IPS-18c (cell line): ENCODE data around the gene CD72.
"Not testable (repeated sequence)": the region's sequence is repeated elsewhere in the genome, so short reads cannot be mapped to it uniquely, and the experiment has no call there.

Experiments
- H3K4me3 ChIP-seq: 2 replicates; pipeline ENCODE4 v1.7.0; 2013; ENCODE audit warnings: low read depth, mild to moderate bottlenecking, low read length, moderate library complexity; ENCODE audit not compliant: insufficient read depth
- H3K9me3 ChIP-seq: one replicate; pipeline ENCODE4 v1.6.1; 2013; ENCODE audit warnings: mild to moderate bottlenecking, low read length, moderate library complexity; ENCODE audit not compliant: control insufficient read depth, insufficient read depth

The CD72 gene

DNA sequence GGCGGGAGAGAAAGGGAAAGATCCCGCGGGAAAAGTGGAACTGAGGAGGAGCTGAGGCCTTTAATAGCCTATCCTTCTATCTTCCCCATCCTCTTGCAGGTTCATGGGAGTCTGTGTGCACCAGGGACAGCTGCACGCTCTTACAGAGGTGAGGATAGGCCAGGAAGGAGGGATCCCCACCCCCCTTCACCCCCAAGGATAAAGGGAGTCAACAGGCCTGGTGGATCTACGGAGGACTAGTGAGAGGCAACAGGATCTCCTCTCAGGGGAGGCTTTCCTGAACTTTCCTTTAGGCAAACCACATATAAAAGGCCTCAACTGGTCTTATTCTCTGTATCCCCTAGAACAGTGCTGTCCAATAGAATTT lies 12.1 kb downstream of the CD72 start:
- Histone ChIP-seq H3K4me3 (peak overlapping the region; percentile 81), H3K9me3 (no peaks in the 10 kb centered on the region)

- Histone ChIP-seq H3K9me3 (no peaks in the 10 kb centered on the region), H3K4me3 (peak overlapping the region; percentile 81)
These were observed 12.7 kb downstream of the CD72 start for GRCh38 chr9:35605351-35606137.

GRCh38 chr9:35604578-35605350 lies 13.4 kb downstream of the CD72 start, which contains the start of gene TESK1:
TSS of gene TESK1 (plus strand) at chr9:35605262. CDS start at chr9:35605620, 358 bp downstream.
- H3K4me3 ChIP-seq: peak within 1 kb of the TSS; percentile 81

DNA sequence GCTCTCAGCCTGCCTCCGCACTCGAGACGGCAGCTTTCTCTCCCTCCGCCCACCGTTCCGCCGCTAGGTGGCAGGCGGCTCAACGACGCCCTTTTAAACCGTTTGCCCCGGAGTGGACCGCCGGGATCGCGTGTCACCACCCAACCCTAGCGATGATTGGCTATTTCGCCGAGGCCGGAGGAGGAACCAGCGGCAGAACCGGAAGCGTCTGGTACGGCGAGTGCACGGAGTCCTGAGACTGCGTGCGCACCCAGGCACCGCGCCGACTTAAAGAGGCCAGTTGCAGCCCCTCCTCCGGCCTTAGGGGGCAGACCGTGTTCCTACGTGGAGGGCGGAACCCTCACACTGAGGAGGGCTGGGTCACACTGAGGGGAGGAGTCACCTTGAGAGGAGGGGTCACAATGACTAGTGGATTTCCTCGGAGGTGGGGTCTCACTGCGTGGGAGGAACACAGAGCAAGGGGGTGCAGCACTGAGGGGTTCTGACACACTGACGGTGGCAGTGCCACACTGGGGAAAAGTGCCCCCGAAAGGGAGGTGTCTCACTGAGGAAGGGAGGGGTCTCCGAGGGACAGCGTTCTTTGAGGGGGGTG lies 14.1 kb downstream of the CD72 start:
- Histone ChIP-seq H3K9me3 (no peaks in the 10 kb centered on the region), H3K4me3 (peak overlapping the region; percentile 60)

More at GRCh38 chr9:35604578-35605350, 13.4 kb downstream of the CD72 start, which contains the start of gene TESK1:
- no peaks in the 10 kb centered on the region for H3K9me3 ChIP-seq

DNA sequence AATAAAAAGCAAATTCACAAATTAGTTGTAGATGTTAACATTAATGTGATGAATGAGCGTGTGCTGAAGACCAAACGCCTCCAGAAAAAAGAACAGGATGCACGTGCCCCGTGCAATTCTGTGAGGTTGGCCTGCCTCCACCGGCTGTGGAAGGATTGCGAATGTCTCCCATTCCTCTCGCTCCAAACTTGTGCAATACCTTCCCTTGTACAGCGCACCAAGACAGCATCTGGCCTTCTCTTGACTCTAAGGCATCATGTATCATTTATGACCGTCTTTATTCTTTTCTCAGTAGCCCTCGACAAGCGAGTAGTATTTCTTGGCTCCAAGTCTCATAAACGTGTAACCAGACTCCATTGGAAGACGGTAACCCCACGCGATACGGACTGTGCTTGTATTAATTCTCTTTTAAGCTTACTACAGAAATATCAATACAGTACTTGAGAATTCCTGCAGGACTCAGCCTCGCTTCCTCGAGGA lies 14.7 kb downstream of the CD72 start:
- Histone ChIP-seq H3K9me3 (no peaks in the 10 kb centered on the region), H3K4me3 (peak overlapping the region; percentile 50)

GRCh38 chr9:35599763-35600604 lies 18.2 kb downstream of the CD72 start:
- Histone ChIP-seq H3K4me3 (no peak overlapping the region; the same call in 1 of the 2 replicates), H3K9me3 (no peaks in the 10 kb centered on the region)

- Histone ChIP-seq H3K9me3 (no peaks in the 10 kb centered on the region), H3K4me3 (no peak overlapping the region)
These were observed 19.2 kb downstream of the CD72 start for GRCh38 chr9:35598866-35599590.

DNA sequence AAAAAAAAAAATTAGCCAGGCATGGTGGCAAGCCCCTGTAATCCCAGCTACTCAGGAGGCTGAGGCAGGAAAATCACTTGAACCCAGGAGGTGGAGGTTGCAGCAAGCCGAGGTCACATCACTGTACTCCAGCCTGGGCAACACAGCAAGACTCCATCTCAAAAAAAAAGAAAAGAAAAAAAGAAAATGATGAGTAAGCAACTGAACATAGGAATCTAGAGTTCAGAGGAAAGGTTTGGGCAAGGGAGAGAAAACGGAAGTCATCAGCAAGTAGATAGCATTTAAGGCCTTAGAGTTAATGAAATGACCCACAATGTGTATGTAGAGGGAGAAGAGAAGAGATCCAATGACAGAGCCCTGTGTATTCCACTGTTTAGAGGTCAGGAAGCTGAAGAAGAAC lies 21.3 kb downstream of the CD72 start:
- H3K9me3 ChIP-seq, H3K4me3 ChIP-seq: not testable (repeated sequence)

DNA sequence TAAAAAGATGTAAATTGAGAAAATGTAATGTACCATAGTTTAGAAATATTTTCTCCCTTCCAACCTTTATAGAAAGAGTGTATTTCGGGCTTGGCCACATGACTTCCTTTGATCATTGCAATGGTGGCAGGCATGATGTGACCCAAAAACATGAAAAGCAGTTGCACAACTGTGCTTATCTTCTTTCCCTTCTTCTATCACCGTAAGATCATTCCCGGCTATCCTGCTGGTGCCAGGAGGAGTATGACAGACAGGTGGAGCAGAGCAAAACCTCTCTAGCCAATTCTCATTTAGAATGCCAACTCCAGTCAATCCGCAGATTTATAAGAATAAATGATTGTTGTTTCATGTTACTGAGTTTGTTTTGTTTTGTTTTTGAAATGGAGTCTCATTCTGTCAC lies 23.7 kb downstream of the CD72 start:
- Histone ChIP-seq H3K4me3 (no peak overlapping the region), H3K9me3 (no peaks in the 10 kb centered on the region)

GRCh38 chr9:35593581-35593980 lies 24.6 kb downstream of the CD72 start:
- Histone ChIP-seq H3K4me3 (no peak overlapping the region), H3K9me3 (no peaks in the 10 kb centered on the region)

GRCh38 chr9:35588506-35588905 lies 29.7 kb downstream of the CD72 start:
- H3K9me3 ChIP-seq, H3K4me3 ChIP-seq: not testable (repeated sequence)

DNA sequence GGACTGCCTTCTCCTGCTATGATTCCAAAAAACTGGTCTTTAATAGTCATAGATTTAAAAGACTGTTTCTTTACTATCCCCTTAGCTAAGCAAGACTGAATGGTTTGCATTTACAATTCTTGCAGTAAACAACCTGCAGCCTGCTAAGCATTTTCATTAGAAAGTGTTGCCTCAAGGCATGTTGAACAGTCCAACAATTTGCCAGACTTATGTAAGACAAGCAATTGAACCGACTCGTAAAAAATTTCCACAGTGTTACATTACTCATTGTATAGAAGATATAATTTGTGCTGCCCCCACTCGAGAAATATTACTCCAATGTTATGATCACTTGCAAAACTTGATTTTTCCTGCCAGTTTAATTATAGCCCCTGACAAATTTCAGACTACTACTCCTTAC lies 33.5 kb downstream of the CD72 start:
- H3K4me3 ChIP-seq, H3K9me3 ChIP-seq: not testable (repeated sequence)

DNA sequence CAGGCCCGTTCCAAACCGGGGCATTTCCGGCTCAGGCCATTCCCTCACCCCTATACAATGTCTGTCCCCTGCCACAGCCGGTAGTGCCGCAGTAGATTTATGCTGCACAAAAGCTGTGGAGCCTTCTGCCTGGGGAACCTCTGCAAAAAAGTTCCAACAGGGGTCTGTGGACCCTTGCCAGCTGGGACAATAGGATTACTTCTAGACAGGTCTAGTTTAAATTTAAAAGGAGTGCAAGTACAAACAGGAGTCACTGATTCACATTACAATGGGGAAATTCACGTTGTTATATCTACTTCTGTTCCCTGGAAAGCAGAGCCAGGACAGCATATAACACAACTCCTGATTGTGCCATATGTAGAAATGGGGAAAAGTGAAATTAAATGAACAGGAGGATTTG lies 34.7 kb downstream of the CD72 start:
- not testable (repeated sequence) for H3K4me3 ChIP-seq, H3K9me3 ChIP-seq

GRCh38 chr9:35579659-35580227 lies 38.5 kb downstream of the CD72 start:
- peak overlapping the region; percentile 4; the same call in 1 of the 2 replicates for H3K4me3 ChIP-seq
- not testable (repeated sequence) for H3K9me3 ChIP-seq

DNA sequence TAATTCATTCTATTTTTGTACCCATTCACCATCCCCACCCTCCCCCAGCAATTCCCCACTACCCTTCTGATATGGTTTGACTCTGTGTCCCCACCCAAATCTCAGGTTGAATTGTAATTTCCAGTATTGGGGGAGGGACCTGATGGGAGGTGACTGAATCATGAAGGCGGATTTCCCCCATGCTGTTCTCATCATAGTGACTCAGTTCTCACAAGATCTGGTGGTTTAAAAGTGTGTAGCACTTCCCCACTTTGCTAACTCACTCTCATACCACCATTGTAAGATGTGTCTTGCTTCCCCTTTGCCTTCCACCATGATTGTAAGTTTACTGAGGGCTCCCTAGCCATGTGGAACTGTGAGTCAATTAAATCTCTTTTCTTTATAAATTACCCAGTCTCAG lies 39.1 kb downstream of the CD72 start:
- H3K4me3 ChIP-seq: no peak overlapping the region
- H3K9me3 ChIP-seq: peaks cover 2% of the 10 kb centered on the region

- peaks cover 2% of the 10 kb centered on the region for H3K9me3 ChIP-seq
- no peak overlapping the region for H3K4me3 ChIP-seq
These were observed 40.7 kb downstream of the CD72 start for GRCh38 chr9:35577486-35577885.
